Uterus (tissue), 4 donors: Measurements from ENCODE around the gene ZNF324. TPM values are rescaled to one million over a fixed set of nuclear protein-coding genes. Genes with fewer than 3 reads are reported as not detected.

ENCODE experiments used
- DNase-seq, 2 donors: peaks; one replicate each; pipeline ENCODE4 v3.0.0-alpha.2; 2019 to 2020
- H3K27ac ChIP-seq, 2 donors: fragments of 200-600 bp; sonication (generic); 1 replicate in 1 of 2; 2 replicates in 1 of 2; pipeline ENCODE4 v1.5.1; 2016 to 2018
- H3K27me3 ChIP-seq, 2 donors: fragments of 200-600 bp; sonication (generic); one replicate each; pipeline ENCODE4 v1.5.1; 2018 to 2019; ENCODE audit warnings: control low read depth in 1 of 2
- H3K36me3 ChIP-seq, 2 donors: fragments of 200-600 bp; sonication (generic); one replicate each; pipeline ENCODE4 v1.5.1; 2019; ENCODE audit warnings: control low read depth in 1 of 2
- H3K4me1 ChIP-seq, 2 donors: fragments of 200-600 bp; sonication (generic); one replicate each; pipeline ENCODE4 v1.5.1; 2018 to 2019; ENCODE audit warnings: control low read depth in 1 of 2
- H3K4me3 ChIP-seq, 2 donors: fragments of 200-600 bp; sonication (generic); 1 replicate in 1 of 2; 2 replicates in 1 of 2; pipeline ENCODE4 v1.5.1; 2018 to 2019; ENCODE audit warnings: mild to moderate bottlenecking in 1 of 2
- H3K9me3 ChIP-seq, 2 donors: fragments of 200-600 bp; sonication (generic); one replicate each; pipeline ENCODE4 v1.5.1; 2019; ENCODE audit warnings: control low read depth in 1 of 2
- CTCF ChIP-seq, 4 experiments: fragments of 200-600 bp in 2 of 4; fragments of 450-650 bp in 2 of 4; sonication (generic) in 2 of 4; IDR thresholded peaks; one replicate each; pipeline ENCODE4 v1.5.1; 2016 to 2019; ENCODE audit warnings: antibody characterized with exemption in 4 of 4, mild to moderate bottlenecking in 2 of 4, moderate library complexity in 1 of 4
- POLR2A ChIP-seq, 2 donors: fragments of 450-650 bp; IDR thresholded peaks; one replicate each; pipeline ENCODE4 v1.6.1; 2016; ENCODE audit warnings: antibody characterized with exemption in 2 of 2, mild to moderate bottlenecking in 1 of 2, moderate library complexity in 1 of 2
- intact Hi-C: fragments of 100-400 bp; cut with DNase I; formaldehyde crosslinking; loops from one replicate; pipeline ENCODE4 v1.15.1; 2023; ENCODE audit warnings: low total_unique reads
- total RNA-seq, 4 donors: library from RNA; depleted of rRNA in 3 of 4; stranded (reverse); fragments of >200 nt in 3 of 4; gene quantifications; one replicate each; pipeline versions ENCODE4 v1.1.0 to v1.2.4, GENCODE V29; 2014 to 2023
- donor health status: DM: yes; HTN: yes; CAD: no.

The ZNF324 gene
- total RNA-seq, 4 donors from 2014 or later: 2.9 to 75.1 (median 27.1) TPM

DNA sequence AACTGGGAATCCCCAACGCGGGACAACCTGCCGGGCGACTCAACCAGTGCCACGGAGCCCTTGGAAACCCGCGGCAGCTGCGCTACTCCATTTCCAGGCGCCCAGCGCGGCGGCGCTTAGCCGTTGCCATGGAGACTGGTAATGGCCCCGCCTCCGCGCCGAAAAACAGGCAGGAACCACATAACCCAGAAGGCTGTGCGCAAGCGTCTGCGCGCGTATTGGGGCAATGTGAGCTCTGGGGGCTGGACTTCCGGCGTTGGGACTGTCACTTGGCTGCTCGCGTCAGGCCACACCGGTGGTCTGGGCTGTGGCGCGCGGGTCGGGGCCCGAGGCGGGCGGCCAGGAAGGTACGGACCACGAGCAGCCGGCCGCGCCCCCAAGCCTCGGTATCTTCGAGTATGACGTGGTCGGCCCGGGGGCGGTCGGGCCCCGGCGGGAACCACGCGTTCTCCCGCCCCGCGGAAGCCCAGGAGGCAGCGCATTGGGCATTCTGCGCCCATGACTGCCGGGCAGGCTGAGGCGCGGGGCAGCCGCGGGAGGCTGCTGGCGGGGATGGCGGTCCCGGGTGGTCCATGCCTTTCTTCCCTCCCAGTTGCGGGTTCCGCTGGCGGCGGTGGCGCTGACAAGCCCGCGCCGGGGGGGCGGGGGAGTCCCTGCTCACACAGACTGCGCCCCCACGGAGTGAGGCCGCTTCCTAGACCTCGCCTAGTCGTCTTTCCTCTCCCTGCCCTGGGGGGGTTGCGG is 15.3 kb upstream of the ZNF324 start, which contains the start of gene ZNF324B:
TSS of gene ZNF324B (plus strand) at position 265 of the 744 bp plus-strand sequence. CDS start 2,080 bp downstream, outside the sequence.
- no peak for TF ChIP-seq CTCF (IDR thresholded peaks at IDR 0.05)
- TF ChIP-seq POLR2A (IDR thresholded peaks at IDR 0.05): peak; percentile 9 to 61
- peak; percentile 95 for DNase-seq
- no peaks in the 10 kb centered on the region for H3K27me3 ChIP-seq
- H3K4me1 ChIP-seq: peaks cover 0 to 4% of the 10 kb centered on the region in 2 donors
- H3K4me3 ChIP-seq: peak within 1 kb of the TSS; percentile 70 to 78
- intact Hi-C loops: no loop called here
- peak within 1 kb of the TSS; percentile 40 to 70 for H3K27ac ChIP-seq
- H3K9me3 ChIP-seq: no peaks in the 10 kb centered on the region
- no peaks in the 10 kb centered on the region for H3K36me3 ChIP-seq

- no peaks in the 10 kb centered on the region for H3K36me3 ChIP-seq
- no peak overlapping the region for H3K4me3 ChIP-seq
- no peaks in the 10 kb centered on the region for H3K27me3 ChIP-seq
These were observed 13.1 kb upstream of the ZNF324 start for GRCh38 chr19:58453743-58454142.

GRCh38 chr19:58455306-58455705 is 11.6 kb upstream of the ZNF324 start:
- peaks cover 0 to 4% of the 10 kb centered on the region in 2 donors for H3K4me1 ChIP-seq
- H3K36me3 ChIP-seq: no peaks in the 10 kb centered on the region
- DNase-seq: no peak
- H3K4me3 ChIP-seq: no peak overlapping the region
- no peaks in the 10 kb centered on the region for H3K27me3 ChIP-seq
- intact Hi-C loops: no loop called here
- no peak overlapping the region for H3K27ac ChIP-seq
- no peak for TF ChIP-seq CTCF (IDR thresholded peaks at IDR 0.05)
- TF ChIP-seq POLR2A (IDR thresholded peaks at IDR 0.05): no peak
- no peaks in the 10 kb centered on the region for H3K9me3 ChIP-seq

More at GRCh38 chr19:58453743-58454142, 13.1 kb upstream of the ZNF324 start:
- intact Hi-C loops: no loop called here
- Histone ChIP-seq H3K27ac (no peak overlapping the region), H3K9me3 (no peaks in the 10 kb centered on the region), H3K4me1 (peaks cover 0 to 4% of the 10 kb centered on the region in 2 donors)
- DNase-seq: no peak
- TF ChIP-seq POLR2A (IDR thresholded peaks at IDR 0.05): no peak
- TF ChIP-seq CTCF (IDR thresholded peaks at IDR 0.05): no peak

GRCh38 chr19:58456111-58456510 is 10.8 kb upstream of the ZNF324 start:
- H3K36me3 ChIP-seq: no peaks in the 10 kb centered on the region
- DNase-seq: no peak
- TF ChIP-seq POLR2A (IDR thresholded peaks at IDR 0.05): no peak
- TF ChIP-seq CTCF (IDR thresholded peaks at IDR 0.05): no peak
- intact Hi-C loops: no loop called here
- H3K4me1 ChIP-seq: peaks cover 0 to 4% of the 10 kb centered on the region in 2 donors
- no peaks in the 10 kb centered on the region for H3K27me3 ChIP-seq
- H3K4me3 ChIP-seq: no peak overlapping the region
- H3K27ac ChIP-seq: no peak overlapping the region
- H3K9me3 ChIP-seq: no peaks in the 10 kb centered on the region

DNA sequence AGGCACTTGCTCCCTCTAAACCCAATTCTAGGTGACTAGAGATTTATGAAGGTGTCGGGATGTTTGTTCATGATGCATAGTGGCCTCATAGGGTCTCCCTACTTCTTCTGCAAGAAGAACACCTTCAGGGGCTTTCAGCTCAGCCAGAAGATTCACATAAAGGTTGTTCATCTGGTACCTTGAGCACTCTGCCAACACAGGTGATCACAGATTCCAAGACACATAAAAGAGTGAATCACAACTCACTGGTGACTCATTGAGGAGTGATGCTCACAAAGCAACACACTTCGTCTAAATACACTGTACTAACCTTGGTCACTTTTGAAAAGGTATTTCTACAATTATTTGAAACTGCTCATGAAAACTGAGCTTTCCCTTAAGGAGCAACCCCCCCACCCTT is 6.8 kb upstream of the ZNF324 start:
- Histone ChIP-seq H3K4me3 (no peak overlapping the region), H3K27ac (no peak overlapping the region), H3K36me3 (no peaks in the 10 kb centered on the region), H3K9me3 (no peaks in the 10 kb centered on the region), H3K27me3 (no peaks in the 10 kb centered on the region), H3K4me1 (no peaks in the 10 kb centered on the region)
- no peak for TF ChIP-seq POLR2A (IDR thresholded peaks at IDR 0.05)
- TF ChIP-seq CTCF (IDR thresholded peaks at IDR 0.05): no peak
- intact Hi-C loops: no loop called here
- no peak for DNase-seq
